ENCODE results near the gene LOXL3.

DNA sequence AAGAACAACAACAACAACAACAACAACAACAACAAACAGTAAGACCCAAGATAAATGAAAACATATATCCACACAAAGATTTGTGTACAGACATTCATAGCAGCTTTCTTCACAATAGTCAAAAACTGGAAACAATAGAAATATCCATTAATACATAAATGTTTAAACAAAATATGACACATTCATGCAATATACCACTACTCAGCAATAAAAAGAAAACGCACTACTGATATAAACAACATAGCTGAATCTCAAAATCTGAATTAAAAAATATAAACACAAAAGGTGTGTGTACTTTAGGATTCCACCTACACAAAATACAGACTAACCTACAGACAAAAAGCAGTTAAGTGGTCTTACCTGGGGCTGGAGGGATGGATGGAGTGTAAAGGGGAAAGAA, 42.8 kb upstream of the LOXL3 start:
- TF ChIP-seq EP300 (IDR thresholded peaks at IDR 0.05; ENCODE audit: borderline replicate concordance in 1 of 2, low read depth in 1 of 2, low read length in 1 of 2) (no peak), MEF2A (IDR thresholded peaks at IDR 0.05; ENCODE audit: borderline replicate concordance, low read depth) (no peak)
- TF ChIP-seq, protein P1, sequence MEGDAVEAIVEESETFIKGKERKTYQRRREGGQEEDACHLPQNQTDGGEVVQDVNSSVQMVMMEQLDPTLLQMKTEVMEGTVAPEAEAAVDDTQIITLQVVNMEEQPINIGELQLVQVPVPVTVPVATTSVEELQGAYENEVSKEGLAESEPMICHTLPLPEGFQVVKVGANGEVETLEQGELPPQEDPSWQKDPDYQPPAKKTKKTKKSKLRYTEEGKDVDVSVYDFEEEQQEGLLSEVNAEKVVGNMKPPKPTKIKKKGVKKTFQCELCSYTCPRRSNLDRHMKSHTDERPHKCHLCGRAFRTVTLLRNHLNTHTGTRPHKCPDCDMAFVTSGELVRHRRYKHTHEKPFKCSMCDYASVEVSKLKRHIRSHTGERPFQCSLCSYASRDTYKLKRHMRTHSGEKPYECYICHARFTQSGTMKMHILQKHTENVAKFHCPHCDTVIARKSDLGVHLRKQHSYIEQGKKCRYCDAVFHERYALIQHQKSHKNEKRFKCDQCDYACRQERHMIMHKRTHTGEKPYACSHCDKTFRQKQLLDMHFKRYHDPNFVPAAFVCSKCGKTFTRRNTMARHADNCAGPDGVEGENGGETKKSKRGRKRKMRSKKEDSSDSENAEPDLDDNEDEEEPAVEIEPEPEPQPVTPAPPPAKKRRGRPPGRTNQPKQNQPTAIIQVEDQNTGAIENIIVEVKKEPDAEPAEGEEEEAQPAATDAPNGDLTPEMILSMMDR (IDR thresholded peaks at IDR 0.05), result no peak
- TF ChIP-seq, protein P2, sequence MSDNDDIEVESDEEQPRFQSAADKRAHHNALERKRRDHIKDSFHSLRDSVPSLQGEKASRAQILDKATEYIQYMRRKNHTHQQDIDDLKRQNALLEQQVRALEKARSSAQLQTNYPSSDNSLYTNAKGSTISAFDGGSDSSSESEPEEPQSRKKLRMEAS (IDR thresholded peaks at IDR 0.05; ENCODE audit: low read depth), result no peak
